H1 (cell line): ENCODE data around the gene GKN2. TPM values are rescaled to one million over a fixed set of nuclear protein-coding genes. Genes with fewer than 3 reads are reported as not detected.

Experiments used
- CTCF ChIA-PET: fragments of 300-600 bp; sonication (Branson Sonifier 250); formaldehyde crosslinking; loops from one replicate; lab custom pipeline; 2021; ENCODE audit not compliant: partially characterized antibody; lab: Charles Lee
- POLR2A ChIA-PET: fragments of 300-600 bp; sonication (Branson Sonifier 250); formaldehyde crosslinking; loops from one replicate; lab custom pipeline; 2021; ENCODE audit warnings: inconsistent platforms; ENCODE audit not compliant: partially characterized antibody; lab: Charles Lee
- DNase-seq, 2 experiments: peaks; one replicate each; pipeline versions ENCODE4 v3.0.0 to v3.0.0-alpha.2; 2010 to 2022; ENCODE audit warnings: low spot score in 2 of 2, low read depth in 1 of 2, mixed read lengths in 1 of 2
- FAIRE-seq: peaks from 2 replicates; lab custom pipeline; 2011; peaks lifted over from hg19 to GRCh38; lab: Jason Lieb, UNC
- H2AFZ ChIP-seq: 2 replicates; pipeline ENCODE4 v1.8.1; 2012; ENCODE audit warnings: low read length, inconsistent platforms
- H2AK5ac ChIP-seq: 2 replicates; pipeline ENCODE4 v1.6.1; 2013; ENCODE audit warnings: low read depth, low read length
- H2BK120ac ChIP-seq: replicated peaks from 2 replicates; pipeline ENCODE3; 2013; ENCODE audit warnings: low read depth, low read length, inconsistent platforms
- H2BK12ac ChIP-seq: 2 replicates; pipeline ENCODE4 v1.6.1; 2013; ENCODE audit warnings: low read depth, low read length
- H2BK15ac ChIP-seq: 2 replicates; pipeline ENCODE4 v1.6.1; 2013; ENCODE audit warnings: low read length
- H2BK20ac ChIP-seq: 2 replicates; pipeline ENCODE4 v1.6.1; 2013; ENCODE audit warnings: low read length
- H2BK5ac ChIP-seq: 2 replicates; pipeline ENCODE4 v1.6.1; 2013; ENCODE audit warnings: low read depth, low read length
- H3K14ac ChIP-seq: 2 replicates; pipeline ENCODE4 v1.6.1; 2013; ENCODE audit warnings: inconsistent platforms; ENCODE audit not compliant: insufficient read length
- H3K18ac ChIP-seq: 2 replicates; pipeline ENCODE4 v1.6.1; 2013; ENCODE audit warnings: low read length; ENCODE audit errors: extremely low read depth
- H3K23ac ChIP-seq: 2 replicates; pipeline ENCODE4 v1.6.1; 2013; ENCODE audit warnings: inconsistent platforms; ENCODE audit not compliant: insufficient read length
- H3K23me2 ChIP-seq: 2 replicates; pipeline ENCODE4 v1.6.1; 2013; ENCODE audit warnings: low read depth, low read length
- H3K27ac ChIP-seq: 2 replicates; pipeline ENCODE4 v1.6.1; 2011; ENCODE audit warnings: low read depth, low read length, inconsistent platforms
- H3K27me3 ChIP-seq, 4 experiments: replicated peaks in 1 of 4; 1 replicate in 1 of 4; 2 replicates in 3 of 4; pipeline versions ENCODE4 v1.6.1 to v1.8.1; 2011 to 2013; ENCODE audit warnings: low read length in 3 of 4, mild to moderate bottlenecking in 3 of 4, inconsistent platforms in 2 of 4, mixed read lengths in 2 of 4, moderate library complexity in 1 of 4; ENCODE audit not compliant: control insufficient read depth in 3 of 4, insufficient read depth in 3 of 4; ENCODE audit errors: extremely low read depth in 1 of 4
- H3K36me3 ChIP-seq, 4 experiments: 2 replicates each; pipeline versions ENCODE4 v1.6.1 to v1.8.1; 2011 to 2013; ENCODE audit warnings: mild to moderate bottlenecking in 4 of 4, low read length in 3 of 4, moderate library complexity in 2 of 4, control low read depth in 1 of 4, inconsistent platforms in 1 of 4; ENCODE audit not compliant: insufficient read depth in 4 of 4, control insufficient read depth in 2 of 4
- H3K4ac ChIP-seq: replicated peaks from 2 replicates; pipeline ENCODE3; 2013; ENCODE audit warnings: low read length, low read depth, mixed read lengths, inconsistent platforms; ENCODE audit not compliant: insufficient read length
- H3K4me1 ChIP-seq, 4 experiments: replicated peaks in 1 of 4; 1 replicate in 1 of 4; 2 replicates in 3 of 4; pipeline versions ENCODE4 v1.6.1 to v1.8.1; 2011 to 2013; ENCODE audit warnings: low read length in 3 of 4, inconsistent platforms in 2 of 4, mixed read lengths in 1 of 4; ENCODE audit not compliant: insufficient read depth in 4 of 4, control insufficient read depth in 3 of 4
- H3K4me2 ChIP-seq, 2 experiments: 2 replicates each; pipeline versions ENCODE4 v1.6.1 to v1.8.1; 2011 to 2013; ENCODE audit warnings: low read depth in 2 of 2, low read length in 2 of 2, control low read depth in 1 of 2, inconsistent platforms in 1 of 2, mild to moderate bottlenecking in 1 of 2; ENCODE audit not compliant: insufficient read depth in 1 of 2
- H3K4me3 ChIP-seq, 4 experiments: fragments of 200-600, 300-600 bp in 1 of 4; sonication (generic), shearing (Covaris generic), sonication (Bioruptor Twin) in 1 of 4; 2 replicates each; pipeline versions ENCODE4 v1.5.1 to v1.8.1; 2011 to 2016; ENCODE audit warnings: low read length in 4 of 4, low read depth in 3 of 4, control low read depth in 2 of 4, inconsistent platforms in 2 of 4, mild to moderate bottlenecking in 2 of 4, mixed read lengths in 1 of 4, moderate library complexity in 1 of 4; ENCODE audit not compliant: insufficient read depth in 2 of 4; ENCODE audit errors: extremely low read depth in 1 of 4
- H3K56ac ChIP-seq: replicated peaks from 2 replicates; pipeline ENCODE3; 2013; ENCODE audit warnings: low read depth, mild to moderate bottlenecking, mixed read lengths, low read length, inconsistent platforms; ENCODE audit not compliant: insufficient read length
- H3K79me1 ChIP-seq: 2 replicates; pipeline ENCODE4 v1.6.1; 2013; ENCODE audit warnings: low read depth, low read length, control low read depth
- H3K79me2 ChIP-seq, 2 experiments: 2 replicates each; pipeline versions ENCODE4 v1.6.1 to v1.8.1; 2012 to 2013; ENCODE audit warnings: low read length in 2 of 2, mild to moderate bottlenecking in 2 of 2, inconsistent platforms in 1 of 2; ENCODE audit not compliant: insufficient read depth in 2 of 2, control insufficient read depth in 1 of 2
- H3K9ac ChIP-seq, 4 experiments: replicated peaks in 1 of 4; 1 replicate in 1 of 4; 2 replicates in 3 of 4; pipeline versions ENCODE4 v1.6.1 to v1.8.1; 2011 to 2013; ENCODE audit warnings: low read depth in 3 of 4, low read length in 3 of 4, control low read depth in 2 of 4, mild to moderate bottlenecking in 2 of 4, moderate library complexity in 2 of 4, inconsistent platforms in 1 of 4; ENCODE audit errors: extremely low read depth in 1 of 4
- H3K9me3 ChIP-seq, 2 experiments: 2 replicates each; pipeline versions ENCODE4 v1.6.1 to v1.8.1; 2012 to 2013; ENCODE audit warnings: mild to moderate bottlenecking in 2 of 2, moderate library complexity in 2 of 2, control low read depth in 1 of 2, inconsistent platforms in 1 of 2, low read depth in 1 of 2, low read length in 1 of 2, mixed read lengths in 1 of 2; ENCODE audit not compliant: insufficient read depth in 2 of 2
- H4K20me1 ChIP-seq, 2 experiments: replicated peaks in 1 of 2; 2 replicates each; pipeline versions ENCODE3 to v1.8.1; 2011 to 2013; ENCODE audit warnings: inconsistent platforms in 2 of 2, low read length in 2 of 2, mild to moderate bottlenecking in 1 of 2; ENCODE audit not compliant: insufficient read depth in 2 of 2, control insufficient read depth in 1 of 2
- H4K5ac ChIP-seq: 2 replicates; pipeline ENCODE4 v1.6.1; 2013; ENCODE audit warnings: low read length, low read depth, mixed read lengths, inconsistent platforms; ENCODE audit not compliant: insufficient read length
- H4K8ac ChIP-seq: 2 replicates; pipeline ENCODE4 v1.8.0; 2013; ENCODE audit warnings: mild to moderate bottlenecking, moderate library complexity, low read length, inconsistent platforms; ENCODE audit not compliant: insufficient read depth; ENCODE audit errors: extremely low read depth
- H4K91ac ChIP-seq: replicated peaks from 2 replicates; pipeline ENCODE3; 2013; ENCODE audit warnings: low read length, mixed read lengths, inconsistent platforms; ENCODE audit not compliant: insufficient read length
- ATF3 ChIP-seq: IDR thresholded peaks from 2 replicates; pipeline ENCODE4 v1.6.1; 2011; ENCODE audit warnings: low read depth, mild to moderate bottlenecking, low read length; ENCODE audit not compliant: insufficient read depth
- WGBS, 2 experiments: shearing (Covaris generic) in 1 of 2; methylation state at CpG; one replicate each; pipeline versions ENCODE4 v1.1.6 to v1.1.7; 2013 to 2015; ENCODE audit warnings: low lambda C conversion rate in 2 of 2, mixed read lengths in 2 of 2, inconsistent platforms in 1 of 2, low coverage in 1 of 2, missing lambda C conversion rate in 1 of 2; ENCODE audit not compliant: insufficient replicate concordance in 2 of 2, insufficient coverage in 1 of 2, insufficient read length in 1 of 2; ENCODE audit errors: extremely low coverage in 1 of 2, missing lambda C conversion rate in 1 of 2; 5-methylcytosine and 5-hydroxymethylcytosine counted together
- polyA plus RNA-seq, 7 experiments: library from polyadenylated mRNA; depleted of rRNA in 3 of 7; stranded (reverse) in 5 of 7; unstranded in 2 of 7; fragments of >200 nt in 5 of 7; fragments of 200-250 nt in 2 of 7; gene quantifications; 1 replicate in 5 of 7; 2 replicates in 1 of 7; 4 replicates in 1 of 7; pipeline versions ENCODE4 v1.2.1 to v1.2.3, GENCODE V29; 2011 to 2013; ENCODE audit warnings: missing spikeins in 2 of 7, mixed read lengths in 2 of 7
- total RNA-seq: library from RNA; stranded (reverse); fragmentation: NEBNext Ultra II Directional; extraction: Animal tissue kit (Norgen Biotek cat#: 25700); gene quantifications from 2 replicates; pipeline ENCODE4 v1.2.1, GENCODE V29; 2021

Gene GKN2
- total and polyA plus RNA-seq, 2 of the 8 experiments (the other 6 are each of a cell fraction or from before 2014, with no cell fraction given), result not detected

DNA sequence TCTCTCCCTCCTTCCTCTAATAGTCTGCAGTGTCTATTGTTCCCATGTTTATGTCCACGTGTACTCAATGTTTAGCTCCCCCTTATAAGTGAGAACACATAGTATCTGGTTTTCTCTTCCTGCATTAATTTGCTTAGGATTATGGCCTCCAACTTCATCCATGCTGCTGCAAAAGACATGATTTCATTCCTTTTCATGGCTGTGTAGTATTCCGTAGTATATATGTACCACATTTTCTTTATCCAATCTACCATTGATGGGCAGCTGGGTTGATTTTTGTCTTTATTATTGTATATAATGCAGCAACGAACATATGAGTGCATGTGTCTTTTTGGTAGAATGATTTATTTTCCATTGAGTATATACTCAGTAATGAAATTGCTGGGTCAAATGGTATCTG lies 13.8 kb downstream of the GKN2 start:
- Histone ChIP-seq H3K79me1 (no peaks in the 10 kb centered on the region), H3K4me2 (no peak overlapping the region), H3K27ac (no peak overlapping the region), H3K56ac (no peak overlapping the region), H3K4ac (no peak overlapping the region), H4K8ac (no peak overlapping the region), H3K9ac (no peak overlapping the region), H3K27me3 (no peaks in the 10 kb centered on the region), H3K23ac (no peak overlapping the region), H3K18ac (no peak overlapping the region), H2BK20ac (no peak overlapping the region), H2AFZ (no peak overlapping the region), H3K9me3 (no peaks in the 10 kb centered on the region; a peak in 1 of 4 replicates), H4K20me1 (no peaks in the 10 kb centered on the region), H3K36me3 (no peaks in the 10 kb centered on the region), H3K14ac (no peak overlapping the region), H4K5ac (no peak overlapping the region), H2AK5ac (no peak overlapping the region), H3K23me2 (peaks cover 2% of the 10 kb centered on the region; the same call in 1 of the 2 replicates), H2BK120ac (no peak overlapping the region), H2BK5ac (no peak overlapping the region), H3K79me2 (no peaks in the 10 kb centered on the region), H4K91ac (no peak overlapping the region), H2BK15ac (no peak overlapping the region), H2BK12ac (no peak overlapping the region), H3K4me3 (no peak overlapping the region), H3K4me1 (peaks cover 0 to 4% (median 3%) of the 10 kb centered on the region in 4 experiments; a peak in 3 of 7 replicates)
- FAIRE-seq (no peak), DNase-seq (no peak)
- WGBS, 2 experiments, result 85% methylated on average over 3 of the region's 3 CpGs; no CpG with 5 or more reads in 1 of the 2 experiments
- ChIA-PET CTCF (interaction anchor here (0.6 kb wide), 1 partner anchor 477 kb away, joined by 6 read pairs; no protein-coding TSS in a partner anchor), POLR2A (no interaction called here)
- no peak for TF ChIP-seq ATF3
